GM12872 (cell line): ENCODE data around the gene CCL13.

Experiments used
- CTCF ChIP-seq: IDR thresholded peaks from 3 replicates; pipeline ENCODE4 v1.5.1; 2011; ENCODE audit warnings: low read depth, mild to moderate bottlenecking, low read length, moderate library complexity; ENCODE audit not compliant: insufficient read depth

Gene CCL13

GRCh38 chr17:34356194-34356593, at the start of gene CCL13:
TSS of gene CCL13 (plus strand) at chr17:34356480. CDS start at chr17:34356527, 47 bp downstream.
- TF ChIP-seq CTCF = no peak

DNA sequence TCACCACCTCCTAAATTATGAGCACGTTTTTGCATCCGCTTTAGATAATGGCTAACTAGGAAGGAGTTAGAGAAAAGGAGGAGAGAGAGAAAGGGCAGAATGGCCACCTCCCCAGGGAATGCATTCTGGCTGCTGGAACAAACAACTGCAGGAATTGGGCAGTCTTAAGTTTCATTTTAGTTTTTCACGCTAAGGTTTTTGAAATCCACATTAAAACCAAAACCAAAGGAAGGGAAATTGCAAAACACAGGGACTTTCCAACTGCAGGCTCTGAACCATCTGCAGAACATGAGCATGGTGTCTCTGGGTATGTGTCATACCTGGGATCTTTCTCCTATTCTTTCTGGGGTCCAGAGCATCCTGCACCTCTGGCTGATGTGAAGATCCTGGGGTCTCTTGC, 49.2 kb upstream of the CCL13 start:
- no peak for TF ChIP-seq CTCF

DNA sequence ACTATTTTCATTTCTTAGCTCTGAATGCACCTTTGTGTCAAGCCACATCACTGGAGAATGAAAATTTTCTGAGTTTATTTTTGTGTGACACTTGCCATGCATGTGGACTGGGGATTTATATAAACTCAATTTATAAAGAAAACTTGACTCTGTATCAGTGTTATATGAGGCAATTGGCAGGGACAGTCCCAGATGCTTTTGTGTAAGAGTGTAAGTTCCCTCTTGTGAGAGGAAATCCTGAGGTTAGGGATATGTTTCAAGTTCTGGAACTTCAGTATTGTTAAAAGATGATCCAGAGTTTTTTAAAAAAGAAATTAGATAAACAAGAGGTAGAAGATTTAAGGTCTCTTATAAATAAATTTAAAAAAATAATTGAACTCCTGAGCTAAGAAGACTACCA, 47.9 kb upstream of the CCL13 start:
- TF ChIP-seq CTCF = no peak

- no peak for TF ChIP-seq CTCF
Measured at GRCh38 chr17:34311291-34311690, 45.0 kb upstream of the CCL13 start.

GRCh38 chr17:34312080-34312479, 44.2 kb upstream of the CCL13 start:
- TF ChIP-seq CTCF = no peak

DNA sequence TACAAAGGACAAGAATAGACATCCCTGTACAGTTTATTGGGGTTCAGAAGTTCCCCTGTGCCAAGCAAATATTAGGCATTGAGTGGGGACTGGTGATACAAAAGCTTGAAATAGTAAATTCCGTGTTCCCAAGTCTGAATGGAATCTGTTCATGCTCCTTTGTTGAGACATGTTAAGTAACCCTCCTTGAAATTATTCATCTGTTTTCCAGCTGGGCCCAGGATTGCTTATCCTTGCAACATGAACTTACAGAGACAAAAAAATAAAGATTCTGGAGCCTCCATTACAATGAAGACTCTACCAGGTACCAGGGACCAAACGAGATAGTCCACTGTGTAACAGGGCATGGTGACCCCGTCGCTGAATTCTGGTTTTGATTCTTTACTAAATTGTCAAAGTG, 43.1 kb upstream of the CCL13 start:
- TF ChIP-seq CTCF = no peak

DNA sequence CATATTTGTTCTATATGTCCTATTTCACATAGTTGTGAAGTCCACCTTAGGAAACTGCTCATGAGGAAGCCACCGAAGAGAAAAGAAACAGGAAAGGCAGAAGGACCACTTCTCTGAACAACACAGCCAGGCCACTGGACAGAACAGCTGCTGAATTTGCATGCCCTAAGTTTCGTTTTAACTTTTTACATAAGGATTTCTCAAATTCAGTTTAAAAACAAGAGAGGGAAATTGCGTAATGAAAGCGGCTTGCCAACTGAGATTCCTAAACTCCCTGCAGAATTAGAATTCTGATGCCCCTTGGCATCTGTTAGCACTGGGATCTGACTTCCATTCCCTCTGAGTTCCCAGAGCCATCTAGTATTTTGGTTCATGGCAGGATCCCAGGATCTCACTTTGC, 42.0 kb upstream of the CCL13 start:
- no peak for TF ChIP-seq CTCF

DNA sequence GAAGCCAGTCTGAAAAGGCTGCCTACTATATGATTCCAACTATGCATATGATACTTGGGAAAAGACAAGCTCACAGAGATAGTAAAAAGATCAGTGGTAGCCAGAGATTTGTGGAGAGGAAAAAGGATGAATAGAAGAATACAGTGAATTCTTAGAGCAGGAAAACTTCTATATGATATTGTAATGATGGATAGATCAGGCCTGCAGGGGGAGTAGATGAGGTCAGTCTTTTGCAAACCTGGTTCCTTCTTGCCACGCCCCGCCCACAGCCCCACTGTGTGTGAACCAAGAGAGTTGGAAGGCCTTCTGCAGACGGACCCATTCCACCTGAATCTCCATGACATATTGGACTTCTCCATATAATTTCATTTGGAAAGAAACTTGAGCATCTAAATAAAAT, 37.8 kb upstream of the CCL13 start:
- peak; percentile 39; the same call in 2 of the 3 replicates for TF ChIP-seq CTCF
